ENCODE data around the gene AP4S1.
"Not testable (repeated sequence)": the region's sequence is repeated elsewhere in the genome, so short reads cannot be mapped to it uniquely, and the experiment has no call there.

The AP4S1 gene, protein sequence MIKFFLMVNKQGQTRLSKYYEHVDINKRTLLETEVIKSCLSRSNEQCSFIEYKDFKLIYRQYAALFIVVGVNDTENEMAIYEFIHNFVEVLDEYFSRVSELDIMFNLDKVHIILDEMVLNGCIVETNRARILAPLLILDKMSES

DNA sequence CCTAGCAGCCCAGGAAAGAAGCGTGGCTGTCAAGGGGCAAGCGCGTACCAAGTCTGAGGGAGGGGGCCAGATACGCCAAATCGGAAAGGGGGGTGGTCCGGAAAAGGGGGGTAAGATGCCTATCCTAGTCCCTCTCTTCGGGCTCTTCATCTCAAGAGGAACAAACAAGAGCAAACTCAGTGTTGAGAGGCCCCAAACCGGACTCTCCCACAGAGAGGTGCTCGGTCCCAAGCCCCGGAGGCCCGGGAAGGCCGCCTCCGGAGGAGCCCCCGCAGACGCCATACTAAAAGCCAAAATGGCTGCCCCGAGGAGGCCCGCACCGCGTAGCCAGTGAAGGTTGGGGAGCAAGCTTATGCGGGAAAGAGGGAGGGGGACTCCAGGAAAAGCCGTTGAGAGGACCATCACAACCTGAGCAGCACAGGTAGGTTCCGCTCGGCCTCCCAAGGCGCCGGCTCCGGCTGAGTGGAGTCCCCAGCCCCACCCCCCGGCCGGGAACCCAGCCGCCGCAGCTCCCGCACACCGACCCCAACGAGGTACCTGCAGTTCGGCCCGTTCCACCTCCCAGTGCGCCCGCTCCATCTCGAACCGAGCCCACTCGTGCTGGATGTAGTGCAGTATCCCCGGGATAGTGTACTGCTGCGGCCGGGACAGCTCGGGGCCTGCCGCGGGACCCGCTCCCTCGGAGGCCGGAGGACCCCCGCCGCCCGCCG lies at the start of gene AP4S1:
AP4S1 (plus strand) TSS at position 283 of the 710 bp plus-strand sequence. CDS start 40,548 bp downstream, outside the sequence.
- peak; percentile 85 for DNase-seq

DNA sequence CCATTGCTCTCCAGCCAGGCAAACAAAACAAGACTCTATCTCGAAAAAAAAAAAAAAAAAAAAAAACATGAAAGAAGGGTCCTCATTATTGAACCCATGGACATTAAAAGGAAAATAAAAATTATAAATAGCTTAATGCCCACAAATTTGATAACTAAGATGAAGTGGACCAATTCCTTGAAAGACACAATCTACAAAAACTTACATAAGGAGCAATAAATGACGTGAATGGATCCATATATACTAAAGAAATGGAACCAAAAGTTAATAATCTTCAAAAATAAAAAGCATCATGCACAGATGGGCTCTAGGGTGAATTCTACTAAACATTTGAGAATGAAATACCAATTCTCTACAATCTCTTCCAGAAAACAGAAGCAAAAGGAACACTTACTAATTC lies 47.7 kb upstream of the AP4S1 start:
- no peak for DNase-seq

DNA sequence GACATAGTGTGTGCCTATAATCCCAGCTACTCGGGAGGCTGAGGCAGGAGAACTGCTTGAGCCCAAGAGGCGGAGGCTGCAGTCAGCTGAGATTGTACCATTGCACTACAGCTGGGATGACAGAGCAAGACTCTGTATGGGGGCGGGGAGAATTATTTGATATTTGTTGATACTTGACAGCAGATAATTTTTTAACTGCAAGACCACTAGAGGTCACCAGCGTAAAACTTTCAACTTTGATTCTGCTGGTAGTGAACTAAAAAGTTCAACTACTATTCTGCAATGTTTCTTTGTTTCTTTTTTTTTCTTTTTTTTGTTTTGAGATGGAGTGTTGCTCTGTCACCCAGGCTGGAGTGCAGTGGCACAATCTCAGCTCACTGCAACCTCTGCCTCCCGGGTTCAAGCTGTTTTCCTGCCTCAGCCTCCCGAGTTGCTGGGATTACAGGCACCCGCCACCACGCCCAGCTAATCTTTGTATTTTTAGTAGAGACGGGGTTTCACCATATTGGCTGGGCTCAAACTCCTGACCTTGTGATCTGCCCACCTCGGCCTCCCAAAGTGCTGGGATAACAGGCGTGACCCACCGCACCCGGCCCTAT lies 45.2 kb upstream of the AP4S1 start:
- DNase-seq, result peak; percentile 72

DNA sequence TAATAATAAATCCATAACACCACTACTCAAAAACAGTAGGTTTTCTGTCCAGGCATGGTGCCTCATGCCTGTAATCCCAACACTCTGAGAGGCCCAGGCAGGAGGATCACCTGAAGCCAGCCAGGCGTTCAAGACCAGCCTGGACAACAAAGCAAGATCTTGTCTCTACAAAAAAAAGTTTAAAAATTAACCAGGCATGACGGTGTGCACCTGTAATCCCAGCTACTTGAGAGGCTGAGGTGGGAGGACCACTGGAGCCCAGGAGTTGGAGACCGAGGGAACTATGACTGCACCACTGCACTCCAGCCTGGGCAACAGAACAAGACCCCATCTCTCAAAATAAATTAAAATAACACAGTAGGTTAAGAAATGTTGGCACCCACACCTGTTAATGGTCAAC lies 44.5 kb upstream of the AP4S1 start:
- DNase-seq, result no peak

DNA sequence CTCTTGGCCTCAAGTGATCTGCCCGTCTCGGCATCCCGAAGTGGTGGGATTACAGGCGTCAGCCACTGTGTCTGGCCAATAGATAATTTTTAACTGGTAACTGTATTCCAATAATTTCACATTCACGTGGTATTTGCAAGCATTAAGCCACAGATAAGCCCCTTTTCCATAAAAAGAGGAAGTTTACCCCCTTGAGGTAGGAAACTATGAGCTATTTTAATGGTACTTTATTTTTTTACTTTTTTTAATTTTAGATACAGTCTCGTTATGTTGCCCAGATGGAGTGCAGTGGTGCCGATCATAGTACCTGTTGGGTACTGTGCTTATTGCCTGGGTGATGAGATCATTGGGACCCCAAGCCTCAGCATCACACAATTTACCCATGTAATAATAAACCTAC lies 42.9 kb upstream of the AP4S1 start:
- no peak for DNase-seq

DNA sequence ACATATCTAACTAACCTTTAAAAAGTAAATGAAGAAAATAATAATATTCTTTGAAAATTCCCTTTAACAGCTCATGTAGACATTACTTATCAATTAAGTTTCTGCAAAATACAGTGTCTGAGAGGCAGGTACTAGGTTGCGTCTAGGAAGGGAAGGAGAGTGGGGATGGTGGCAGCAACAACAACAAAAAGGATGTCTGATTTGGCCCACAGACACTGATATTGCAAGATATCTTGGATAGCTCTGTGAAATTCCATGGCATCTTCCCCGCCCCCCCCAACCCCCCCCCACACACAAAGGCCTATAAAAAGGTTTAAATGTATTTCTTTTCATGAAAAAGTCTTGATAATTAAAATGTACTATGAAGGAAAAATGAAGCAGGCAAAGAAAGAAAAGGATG lies 41.6 kb upstream of the AP4S1 start:
- no peak for DNase-seq

DNA sequence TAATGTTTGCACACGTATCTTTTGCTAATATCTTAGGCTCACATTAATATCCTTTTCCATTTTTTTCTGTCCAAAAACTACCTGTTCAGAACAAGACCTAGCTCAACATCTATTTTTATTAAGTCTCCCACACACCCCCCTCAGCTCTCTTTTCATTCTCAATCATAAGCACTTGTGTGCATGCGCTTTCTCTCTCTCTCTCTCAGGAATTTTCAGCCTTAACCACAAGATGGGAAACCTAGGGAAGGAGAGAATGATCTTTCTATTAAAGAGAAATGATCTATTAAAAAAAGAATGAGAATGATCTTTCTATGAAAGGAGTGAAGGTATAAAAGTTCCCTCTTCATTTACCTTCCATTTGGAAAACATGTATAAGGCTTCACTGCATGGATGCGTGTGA lies 39.7 kb upstream of the AP4S1 start:
- DNase-seq, result no peak

DNA sequence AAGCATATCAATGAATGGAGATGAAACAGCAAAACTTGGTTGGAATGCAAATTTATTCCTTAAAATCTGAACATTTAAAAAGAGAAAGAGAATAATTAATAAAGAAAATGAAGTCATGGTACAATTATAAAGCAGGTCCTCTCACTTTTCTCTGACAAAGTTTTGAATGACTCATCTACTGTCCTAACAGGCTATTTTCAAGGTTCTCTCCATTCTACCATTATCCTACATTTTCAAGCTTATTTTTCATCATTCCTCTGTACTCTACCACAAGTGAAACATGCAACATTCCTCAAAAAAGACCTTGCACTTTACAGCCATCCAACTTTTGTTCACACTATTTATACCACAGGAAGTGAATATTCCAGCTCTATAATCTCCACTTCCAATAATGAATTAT lies 36.9 kb upstream of the AP4S1 start:
- no peak for DNase-seq

DNA sequence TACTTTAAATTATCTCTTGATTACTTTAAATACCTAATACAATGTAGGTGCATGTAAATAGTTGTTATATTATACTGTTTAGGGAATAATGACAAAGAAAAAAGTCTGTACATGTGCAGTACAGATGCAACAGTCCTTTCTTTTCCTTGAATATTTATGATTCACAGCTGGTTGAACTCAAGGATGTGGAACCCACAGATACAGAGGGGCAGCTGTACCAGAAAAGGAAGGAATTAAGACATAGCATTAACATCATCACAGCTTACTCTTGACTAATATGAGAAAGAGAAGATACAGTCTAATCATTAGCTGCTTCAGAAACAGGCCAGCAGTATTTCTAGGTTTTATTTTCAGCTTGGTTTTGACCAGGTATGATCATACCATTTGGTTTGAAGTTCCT lies 34.7 kb upstream of the AP4S1 start:
- DNase-seq, result no peak

DNA sequence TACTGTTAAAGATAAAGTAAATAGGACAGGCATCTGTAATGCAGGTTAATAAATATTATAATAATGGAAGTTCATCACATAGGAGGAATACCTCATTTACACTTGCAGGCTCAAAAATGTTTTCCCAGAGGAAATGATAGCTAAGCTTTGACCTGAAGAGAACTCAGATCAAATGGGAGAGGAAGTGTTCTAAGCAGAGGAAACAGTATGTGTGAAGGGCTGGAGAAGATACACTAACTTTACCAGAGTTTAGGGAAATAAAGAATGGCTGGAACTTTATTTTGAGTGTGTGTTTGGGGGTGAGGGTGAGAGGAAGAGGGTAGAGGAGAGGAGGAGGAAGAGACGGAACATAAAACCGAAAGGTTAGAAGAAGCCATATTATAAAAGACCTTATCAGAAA lies 34.0 kb upstream of the AP4S1 start:
- DNase-seq, result no peak

DNA sequence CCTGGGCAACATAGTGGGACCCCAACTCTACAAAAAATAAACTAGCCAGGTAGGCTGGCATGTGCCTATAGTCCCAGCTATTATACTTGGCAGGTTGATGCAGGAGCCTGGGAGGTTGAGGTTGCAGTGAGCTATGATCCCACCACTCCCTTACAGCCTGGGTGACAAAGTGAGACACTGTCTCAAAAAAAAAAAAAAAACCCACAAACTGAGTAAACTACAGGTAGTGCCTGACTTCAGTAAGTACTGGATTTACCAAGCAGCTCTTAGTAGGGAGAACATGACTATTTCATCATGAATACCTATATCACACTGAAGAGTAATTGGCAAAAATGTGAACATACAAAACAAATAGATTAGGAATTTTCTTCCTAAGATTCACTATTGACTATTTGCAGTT lies 32.4 kb upstream of the AP4S1 start:
- DNase-seq, result no peak

DNA sequence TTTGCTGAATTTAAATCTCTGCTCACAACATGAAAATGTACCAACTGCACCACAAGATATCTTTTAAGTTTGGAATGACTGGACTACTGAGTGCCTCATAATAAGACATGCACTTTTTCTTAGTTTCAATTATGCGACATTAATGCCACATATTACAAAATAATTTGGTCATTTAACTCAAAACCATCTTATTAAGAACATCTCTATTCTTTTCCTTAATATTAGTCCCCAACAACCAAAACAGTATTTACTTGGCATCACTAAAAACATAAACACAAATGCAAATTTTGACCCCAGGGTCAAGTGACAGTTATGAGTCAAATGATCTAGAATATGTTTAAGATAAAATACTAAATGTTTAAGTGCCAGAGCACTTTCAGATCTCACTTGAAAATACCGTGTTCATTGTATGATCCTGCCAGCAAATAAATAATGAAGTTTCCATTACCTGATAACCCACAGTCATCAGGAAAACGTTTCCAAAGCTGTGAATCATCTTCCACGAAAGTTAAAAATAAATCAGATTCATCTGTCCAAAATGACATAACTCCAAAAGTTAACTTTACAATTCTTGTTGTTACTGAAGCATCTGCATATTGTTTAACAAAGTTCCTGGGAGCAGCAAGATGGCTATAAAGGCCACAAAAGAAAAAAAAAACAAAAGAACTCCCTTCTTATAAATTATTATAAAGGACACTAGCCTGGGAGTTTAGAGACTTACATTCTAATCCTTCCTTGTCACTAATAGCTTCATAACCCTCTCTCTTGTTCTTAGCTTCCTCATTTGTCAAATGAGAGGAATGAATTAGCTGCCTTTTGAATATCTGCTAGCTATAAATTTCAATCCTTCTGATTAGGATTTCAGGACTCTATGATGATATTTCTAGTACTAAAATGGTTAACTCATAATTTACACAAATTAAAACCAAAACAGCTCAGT lies 30.5 kb upstream of the AP4S1 start:
- peak; percentile 22 for DNase-seq

DNA sequence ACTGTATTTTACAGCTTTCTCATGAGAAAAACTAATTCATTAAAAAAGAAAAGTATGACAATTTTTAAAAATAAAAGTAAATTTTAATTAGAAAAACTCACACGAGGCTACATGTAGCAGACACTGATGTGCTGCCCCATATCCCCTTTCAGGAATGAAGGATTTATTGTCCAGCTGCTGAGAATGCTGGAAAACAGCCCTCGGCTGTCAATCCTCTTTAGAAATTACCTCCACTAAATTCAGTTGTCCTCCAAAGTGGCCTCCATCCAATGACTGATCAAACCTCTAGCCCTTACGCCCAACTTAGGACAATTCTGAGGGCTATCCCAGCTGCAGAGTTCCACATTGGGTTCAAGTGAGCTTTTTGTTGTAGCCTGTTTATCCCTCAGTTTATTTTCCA lies 29.8 kb upstream of the AP4S1 start:
- no peak for DNase-seq

DNA sequence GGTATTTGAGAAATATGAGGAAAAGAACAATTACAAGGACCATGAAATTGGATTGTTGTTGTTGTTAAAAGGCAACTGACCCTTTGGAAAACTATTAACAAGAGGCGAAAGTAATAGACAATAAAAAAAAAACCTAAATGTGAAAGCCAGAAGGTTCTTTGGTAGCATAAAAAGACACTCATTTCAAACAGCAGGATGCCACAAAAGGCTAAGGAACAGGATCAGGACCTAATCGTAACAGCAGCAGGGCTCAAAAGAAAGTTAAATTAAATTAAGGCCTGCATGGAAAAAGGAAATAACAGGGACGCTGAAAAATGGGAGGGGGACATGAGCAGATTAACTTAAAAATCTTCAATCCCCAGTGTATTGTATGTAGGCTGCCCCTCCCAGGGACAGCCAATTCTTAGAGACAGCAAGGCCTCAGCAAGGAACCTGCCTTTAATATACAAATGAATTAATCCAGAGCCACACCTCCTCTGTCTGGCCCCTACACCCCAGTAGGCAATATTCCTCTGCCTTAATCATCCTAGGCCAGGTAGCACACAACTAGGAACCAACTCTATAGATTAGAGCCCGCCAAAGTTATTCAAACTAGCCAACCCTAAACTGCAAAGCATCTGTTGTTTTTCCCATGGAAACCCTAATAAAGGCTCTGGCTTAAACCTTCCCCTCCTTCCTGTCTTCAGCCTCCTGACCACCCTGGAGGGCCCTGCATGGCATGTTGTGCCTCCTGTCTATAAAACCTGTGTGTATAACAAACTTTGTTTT lies 28.4 kb upstream of the AP4S1 start:
- no peak for DNase-seq

DNA sequence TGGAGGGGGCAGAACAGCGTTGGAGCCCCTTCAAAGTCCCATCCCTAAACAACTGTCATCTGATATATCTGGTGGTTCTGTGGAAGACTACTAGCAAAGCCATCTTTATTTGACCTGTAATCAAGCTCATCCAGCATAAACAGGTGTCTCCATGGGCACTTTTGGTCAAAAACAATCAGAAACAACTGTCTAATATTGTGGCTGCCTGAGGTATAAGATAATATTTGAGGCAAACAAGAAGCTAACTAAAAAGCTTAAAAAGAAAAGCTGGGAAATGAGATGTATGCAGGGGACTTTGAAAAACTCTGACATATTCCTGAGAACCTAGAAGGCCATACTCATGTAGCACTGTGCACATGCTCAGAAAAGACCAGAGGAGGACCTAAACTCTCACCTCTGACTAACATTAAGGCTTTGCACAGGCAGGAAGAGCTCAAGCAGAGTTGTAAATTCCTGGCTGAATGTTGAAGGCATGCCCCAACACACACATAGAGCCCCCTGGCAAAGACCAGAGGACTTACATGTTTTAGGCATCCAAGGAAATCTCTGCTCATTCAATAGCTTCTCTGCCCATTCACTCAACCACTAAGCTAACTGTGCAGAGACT lies 27.2 kb upstream of the AP4S1 start:
- no peak for DNase-seq

DNA sequence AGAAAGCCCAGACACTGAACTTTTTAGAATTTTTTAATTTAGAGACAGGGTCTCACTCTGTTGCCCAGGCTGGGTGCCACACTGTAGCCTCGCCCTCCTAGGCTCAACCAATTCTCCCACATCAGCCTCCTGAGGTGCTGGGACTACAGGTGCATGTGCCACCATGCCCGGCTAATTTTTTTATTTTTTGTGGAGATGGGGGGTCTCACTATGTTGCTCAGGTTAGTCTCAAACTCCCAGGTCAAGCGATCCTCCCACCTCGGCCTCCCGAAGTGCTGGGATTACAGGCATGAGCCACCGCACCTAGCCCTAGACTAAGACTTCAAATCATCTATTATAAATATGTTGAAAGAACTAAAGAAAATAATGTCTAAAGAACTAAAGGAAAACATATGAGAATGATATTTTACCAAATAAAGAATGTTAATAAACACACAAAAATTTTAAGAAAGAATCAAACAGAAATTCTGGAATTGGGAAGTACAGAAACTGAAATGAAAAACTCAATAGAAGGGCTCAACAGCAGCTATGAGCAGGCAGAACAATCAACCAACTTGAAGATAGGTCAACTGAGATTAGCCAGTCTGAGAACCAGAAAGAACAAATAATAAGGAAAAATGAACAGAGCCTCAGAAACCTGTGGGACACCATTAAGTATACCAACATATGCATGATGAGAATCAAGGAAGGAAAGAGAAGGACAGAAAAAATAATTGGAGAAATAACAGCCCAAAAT lies 26.2 kb upstream of the AP4S1 start:
- no peak for DNase-seq

DNA sequence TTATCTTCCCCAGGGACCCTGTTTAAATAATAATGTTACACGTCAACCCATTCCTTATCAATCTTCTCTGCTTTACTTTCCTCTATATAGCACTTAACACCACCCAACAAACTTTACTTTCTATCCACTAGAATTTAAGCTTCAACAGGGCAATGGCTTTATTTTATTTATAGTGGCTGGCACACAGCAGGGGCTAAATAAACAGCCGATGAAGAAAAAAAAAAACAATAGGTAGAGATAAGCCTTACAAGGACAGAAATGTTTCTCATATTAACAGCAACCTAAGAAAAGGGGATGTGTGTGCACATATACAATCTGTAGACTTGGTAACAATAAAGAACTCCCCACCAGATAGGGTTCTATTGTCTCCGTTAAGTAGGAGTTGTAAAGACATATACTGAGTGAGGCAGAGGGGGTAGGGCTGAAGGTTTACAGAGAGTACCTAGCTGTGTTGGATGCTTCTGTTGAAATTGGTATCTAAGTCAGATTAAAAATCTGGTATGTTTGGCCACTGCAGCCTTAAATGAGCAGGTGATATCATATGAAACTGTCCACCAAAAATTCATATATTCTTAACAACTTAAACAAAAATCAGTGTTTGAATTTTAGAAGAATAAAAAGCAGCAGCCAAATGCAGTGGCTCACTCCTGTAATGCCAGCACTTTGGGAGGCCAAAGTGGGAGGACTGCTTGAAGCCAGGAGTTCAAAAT lies 24.7 kb upstream of the AP4S1 start:
- DNase-seq, result no peak

DNA sequence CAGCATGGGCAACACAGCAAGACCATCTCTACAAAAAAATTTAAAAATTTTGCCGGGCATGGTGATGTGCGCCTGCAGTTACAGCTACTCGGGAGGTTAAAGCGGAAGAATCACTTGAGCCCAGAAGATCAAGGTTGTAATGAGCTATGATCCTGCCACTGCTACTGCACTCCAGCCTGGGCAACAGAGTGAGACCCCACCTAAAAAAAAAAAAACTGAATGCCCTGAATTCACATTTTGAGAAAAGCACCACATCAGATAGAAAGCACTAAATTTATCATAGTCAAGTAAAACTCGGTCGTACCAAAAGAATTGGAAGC lies 24.1 kb upstream of the AP4S1 start:
- DNase-seq, result no peak

DNA sequence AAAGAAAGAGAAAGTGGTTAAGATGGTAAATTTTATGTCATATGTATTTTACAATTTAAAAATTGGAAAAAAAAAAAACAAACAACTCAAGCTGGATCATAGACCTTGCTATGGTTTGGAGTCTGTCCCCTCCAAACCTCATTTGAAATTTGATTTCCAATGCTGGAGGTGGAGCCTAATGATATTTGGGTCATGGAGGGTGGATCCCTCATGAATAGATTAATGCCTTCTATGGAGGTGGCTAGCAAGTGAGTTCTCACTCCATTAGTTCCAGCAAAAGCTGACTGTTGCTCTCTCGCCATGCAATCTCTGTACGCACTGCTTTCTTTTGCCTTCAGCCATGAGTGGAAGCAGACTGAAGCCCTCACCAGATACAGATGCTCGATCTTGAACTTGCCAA lies 22.2 kb upstream of the AP4S1 start:
- DNase-seq, result no peak

DNA sequence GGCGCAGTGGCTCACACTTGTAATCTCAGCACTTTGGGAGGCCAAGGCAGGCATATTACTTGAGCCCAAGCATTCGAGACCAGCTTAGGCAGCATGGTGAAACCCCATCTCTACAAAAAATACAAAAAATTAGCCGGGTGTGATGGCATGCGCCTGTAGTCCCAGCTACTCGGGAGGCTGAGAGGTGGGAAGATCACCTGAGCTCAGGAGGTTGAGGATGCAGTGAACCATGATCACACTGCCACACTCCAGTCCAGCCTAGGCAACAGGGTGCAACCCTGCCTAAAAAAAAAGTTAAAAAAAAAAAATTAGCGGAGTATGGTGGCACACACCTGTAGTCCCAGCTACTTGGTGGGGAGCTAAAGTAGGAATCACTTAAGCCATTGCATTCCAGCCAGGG lies 21.4 kb upstream of the AP4S1 start:
- DNase-seq, result not testable (repeated sequence)

DNA sequence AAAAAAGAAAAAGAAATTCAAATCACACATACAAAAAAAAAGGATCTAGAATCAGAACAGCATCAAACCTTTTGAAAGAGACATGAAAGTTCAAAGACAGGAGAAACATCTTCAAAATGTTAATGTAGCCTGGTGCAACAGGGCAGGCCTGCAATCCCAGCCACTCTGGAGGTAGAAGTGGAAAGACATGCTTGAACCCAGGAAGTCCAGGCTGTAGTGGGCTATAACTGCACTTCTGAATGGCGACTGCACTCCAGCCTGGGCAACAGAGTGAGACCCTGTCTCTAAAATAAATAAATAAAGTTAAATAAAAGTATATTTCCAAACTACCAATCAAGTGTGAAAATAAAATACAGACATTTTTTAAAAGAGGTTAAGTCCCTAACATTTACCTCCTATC lies 18.7 kb upstream of the AP4S1 start:
- DNase-seq, result no peak
